Panc1 (cell line): ENCODE results near the gene SSBP2. TPM values are rescaled to one million over a fixed set of nuclear protein-coding genes. Genes with fewer than 3 reads are reported as not detected.

ENCODE experiments used
- ATAC-seq: fragments of 200-7000 bp; cut with Tn5 transposase; 2 replicates; pipeline ENCODE4 v1.9.1; 2020; ENCODE audit warnings: mild to moderate bottlenecking, moderate library complexity
- BruUV-seq: library from RNA; stranded (reverse); fragments of 400-500 nt; replicated peaks from 2 replicates; lab custom pipeline; 2021; lab: Mats Ljungman, UMichigan
- CTCF ChIA-PET: fragments of 300-600 bp; sonication (Branson Sonifier 250); formaldehyde crosslinking; loops from one replicate; lab custom pipeline; 2022; ENCODE audit warnings: antibody characterized with exemption; lab: Charles Lee
- POLR2A ChIA-PET: fragments of 300-600 bp; sonication (Branson Sonifier 250); formaldehyde crosslinking; loops from one replicate; lab custom pipeline; 2022; ENCODE audit warnings: antibody characterized with exemption; lab: Charles Lee
- DNase-seq: peaks from one replicate; pipeline ENCODE4 v3.0.0-alpha.2; 2010; ENCODE audit warnings: low read depth, low spot score
- H3K27ac ChIP-seq: 2 replicates; pipeline ENCODE4 v1.5.1; 2011; ENCODE audit warnings: mild to moderate bottlenecking, low read length, inconsistent platforms
- H3K27me3 ChIP-seq: fragments of 200-500 bp; sonication (Bioruptor generic); 2 replicates; pipeline ENCODE4 v1.6.0; 2014; ENCODE audit warnings: low read length, inconsistent platforms; ENCODE audit not compliant: control insufficient read depth, insufficient read depth
- H3K36me3 ChIP-seq: fragments of 200-500 bp; sonication (Bioruptor generic); 2 replicates; pipeline ENCODE4 v1.5.1; 2014; ENCODE audit warnings: inconsistent platforms, mild to moderate bottlenecking, low read length, moderate library complexity; ENCODE audit not compliant: control insufficient read depth, insufficient read depth
- H3K4me1 ChIP-seq: 2 replicates; pipeline ENCODE4 v1.5.1; 2011; ENCODE audit warnings: inconsistent platforms, mild to moderate bottlenecking, low read length, moderate library complexity; ENCODE audit not compliant: control insufficient read depth, insufficient read depth
- H3K4me3 ChIP-seq, 2 experiments: 2 replicates each; pipeline ENCODE4 v1.5.1; 2011 to 2012; ENCODE audit warnings: low read depth in 2 of 2, low read length in 2 of 2, mild to moderate bottlenecking in 2 of 2, inconsistent platforms in 1 of 2, moderate library complexity in 1 of 2
- H3K9me3 ChIP-seq: fragments of 200-500 bp; sonication (Bioruptor generic); 2 replicates; pipeline ENCODE4 v1.5.1; 2014; ENCODE audit warnings: low read depth, mild to moderate bottlenecking, inconsistent platforms, low read length, moderate library complexity; ENCODE audit not compliant: control insufficient read depth, insufficient read depth
- POLR2AphosphoS5 ChIP-seq: IDR thresholded peaks from 2 replicates; pipeline ENCODE4 v1.6.1; 2012; ENCODE audit warnings: mild to moderate bottlenecking, low read depth, low read length, moderate library complexity
- SIN3A ChIP-seq: IDR thresholded peaks from 2 replicates; pipeline ENCODE4 v1.6.1; 2012; ENCODE audit warnings: low read depth, mild to moderate bottlenecking, low read length, moderate library complexity, borderline replicate concordance; ENCODE audit not compliant: insufficient read depth
- TCF7L2 ChIP-seq: IDR thresholded peaks from 2 replicates; pipeline ENCODE4 v1.6.1; 2011; ENCODE audit warnings: mild to moderate bottlenecking, low read depth, low read length, inconsistent platforms
- in situ Hi-C: cut with HindIII; loops from 2 replicates; pipeline ENCODE4 v1.10.0; 2016; ENCODE audit warnings: low sequenced_read_pairs, low pct_unique_long_range_greater_than_20kb
- intact Hi-C: fragments of 100-400 bp; cut with micrococcal nuclease; formaldehyde crosslinking; loops from one replicate; pipeline ENCODE4 v1.10.0; 2022; ENCODE audit not compliant: unreplicated experiment
- total RNA-seq: library from RNA; stranded (reverse); gene quantifications from one replicate; pipeline ENCODE4 v1.2.1, GENCODE V29; 2021; ENCODE audit not compliant: unreplicated experiment
- TF ChIP-seq, protein P1 (sequence below): fragments of 450-650 bp; IDR thresholded peaks from 2 replicates; pipeline ENCODE4 v1.5.1; 2017; ENCODE audit warnings: mild to moderate bottlenecking
- TF ChIP-seq, protein P2 (sequence below), 2 experiments: IDR thresholded peaks; 2 replicates each; pipeline ENCODE4 v1.6.1; 2011 to 2012; ENCODE audit warnings: low read depth in 2 of 2, control low read depth in 1 of 2, low read length in 1 of 2, mild to moderate bottlenecking in 1 of 2, moderate library complexity in 1 of 2; ENCODE audit not compliant: insufficient read depth in 1 of 2

Gene SSBP2
- total RNA-seq, 1 experiment from 2014 or later: 16.3 TPM

- DNase-seq (no peak), ATAC-seq (no peak)
- TF ChIP-seq SIN3A: no peak
- TF ChIP-seq, protein P1, sequence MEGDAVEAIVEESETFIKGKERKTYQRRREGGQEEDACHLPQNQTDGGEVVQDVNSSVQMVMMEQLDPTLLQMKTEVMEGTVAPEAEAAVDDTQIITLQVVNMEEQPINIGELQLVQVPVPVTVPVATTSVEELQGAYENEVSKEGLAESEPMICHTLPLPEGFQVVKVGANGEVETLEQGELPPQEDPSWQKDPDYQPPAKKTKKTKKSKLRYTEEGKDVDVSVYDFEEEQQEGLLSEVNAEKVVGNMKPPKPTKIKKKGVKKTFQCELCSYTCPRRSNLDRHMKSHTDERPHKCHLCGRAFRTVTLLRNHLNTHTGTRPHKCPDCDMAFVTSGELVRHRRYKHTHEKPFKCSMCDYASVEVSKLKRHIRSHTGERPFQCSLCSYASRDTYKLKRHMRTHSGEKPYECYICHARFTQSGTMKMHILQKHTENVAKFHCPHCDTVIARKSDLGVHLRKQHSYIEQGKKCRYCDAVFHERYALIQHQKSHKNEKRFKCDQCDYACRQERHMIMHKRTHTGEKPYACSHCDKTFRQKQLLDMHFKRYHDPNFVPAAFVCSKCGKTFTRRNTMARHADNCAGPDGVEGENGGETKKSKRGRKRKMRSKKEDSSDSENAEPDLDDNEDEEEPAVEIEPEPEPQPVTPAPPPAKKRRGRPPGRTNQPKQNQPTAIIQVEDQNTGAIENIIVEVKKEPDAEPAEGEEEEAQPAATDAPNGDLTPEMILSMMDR: no peak
- TF ChIP-seq POLR2AphosphoS5: no peak
- no peak for TF ChIP-seq TCF7L2
- TF ChIP-seq, protein P2, sequence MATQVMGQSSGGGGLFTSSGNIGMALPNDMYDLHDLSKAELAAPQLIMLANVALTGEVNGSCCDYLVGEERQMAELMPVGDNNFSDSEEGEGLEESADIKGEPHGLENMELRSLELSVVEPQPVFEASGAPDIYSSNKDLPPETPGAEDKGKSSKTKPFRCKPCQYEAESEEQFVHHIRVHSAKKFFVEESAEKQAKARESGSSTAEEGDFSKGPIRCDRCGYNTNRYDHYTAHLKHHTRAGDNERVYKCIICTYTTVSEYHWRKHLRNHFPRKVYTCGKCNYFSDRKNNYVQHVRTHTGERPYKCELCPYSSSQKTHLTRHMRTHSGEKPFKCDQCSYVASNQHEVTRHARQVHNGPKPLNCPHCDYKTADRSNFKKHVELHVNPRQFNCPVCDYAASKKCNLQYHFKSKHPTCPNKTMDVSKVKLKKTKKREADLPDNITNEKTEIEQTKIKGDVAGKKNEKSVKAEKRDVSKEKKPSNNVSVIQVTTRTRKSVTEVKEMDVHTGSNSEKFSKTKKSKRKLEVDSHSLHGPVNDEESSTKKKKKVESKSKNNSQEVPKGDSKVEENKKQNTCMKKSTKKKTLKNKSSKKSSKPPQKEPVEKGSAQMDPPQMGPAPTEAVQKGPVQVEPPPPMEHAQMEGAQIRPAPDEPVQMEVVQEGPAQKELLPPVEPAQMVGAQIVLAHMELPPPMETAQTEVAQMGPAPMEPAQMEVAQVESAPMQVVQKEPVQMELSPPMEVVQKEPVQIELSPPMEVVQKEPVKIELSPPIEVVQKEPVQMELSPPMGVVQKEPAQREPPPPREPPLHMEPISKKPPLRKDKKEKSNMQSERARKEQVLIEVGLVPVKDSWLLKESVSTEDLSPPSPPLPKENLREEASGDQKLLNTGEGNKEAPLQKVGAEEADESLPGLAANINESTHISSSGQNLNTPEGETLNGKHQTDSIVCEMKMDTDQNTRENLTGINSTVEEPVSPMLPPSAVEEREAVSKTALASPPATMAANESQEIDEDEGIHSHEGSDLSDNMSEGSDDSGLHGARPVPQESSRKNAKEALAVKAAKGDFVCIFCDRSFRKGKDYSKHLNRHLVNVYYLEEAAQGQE (IDR thresholded peaks at IDR 0.05; ENCODE audit: insufficient read depth in 1 of 2, low read depth in 2 of 2, low read length in 1 of 2): no peak
- in situ Hi-C loops: no loop called here
- Histone ChIP-seq H3K4me3 (no peak overlapping the region), H3K4me1 (peaks cover 11% of the 10 kb centered on the region), H3K27ac (no peak overlapping the region), H3K9me3 (no peaks in the 10 kb centered on the region), H3K27me3 (no peaks in the 10 kb centered on the region), H3K36me3 (no peaks in the 10 kb centered on the region)
- POLR2A ChIA-PET: interaction anchor here (0.6 kb wide), 1 partner anchor 31 kb away, joined by 3 read pairs; no protein-coding TSS in a partner anchor
- intact Hi-C loops: loop anchor here (5.0 to 10.0 kb wide), 3 partner anchors 240 to 418 kb away; no protein-coding TSS in a partner anchor
- CTCF ChIA-PET: no interaction called here
- no TSS peak for BruUV-seq
These were observed 3.9 kb downstream of the SSBP2 start for GRCh38 chr5:81747030-81747429.

- ATAC-seq: no peak
- CTCF ChIA-PET: no interaction called here
These were observed 10.1 kb downstream of the SSBP2 start for GRCh38 chr5:81740758-81741157.

More at GRCh38 chr5:81740758-81741157, 10.1 kb downstream of the SSBP2 start:
- no peak overlapping the region for H3K27ac ChIP-seq
- no peaks in the 10 kb centered on the region for H3K36me3 ChIP-seq
- TF ChIP-seq, protein P2 (IDR thresholded peaks at IDR 0.05; ENCODE audit: insufficient read depth in 1 of 2, low read depth in 2 of 2, low read length in 1 of 2): no peak
- TF ChIP-seq SIN3A: no peak
- TF ChIP-seq, protein P1: no peak
- TF ChIP-seq POLR2AphosphoS5: no peak
- no peak for TF ChIP-seq TCF7L2
- no peak overlapping the region for H3K4me3 ChIP-seq
- 0 out of 2 replicates have a peak, but pooled peaks cover 3% of the 10 kb centered on the region for H3K4me1 ChIP-seq
- H3K27me3 ChIP-seq: no peaks in the 10 kb centered on the region
- in situ Hi-C loops (no loop called here), intact Hi-C loops (loop anchor here (10.0 kb wide), 1 partner anchor 424 kb away; no protein-coding TSS in a partner anchor)
- POLR2A ChIA-PET: no interaction called here
- no TSS peak for BruUV-seq
- no peaks in the 10 kb centered on the region for H3K9me3 ChIP-seq
- DNase-seq: no peak
